DMS153 treated with DMSO at 0.1 percent for 48 hours (cell line): ENCODE measurements around the gene ALDH8A1.
A peak's percentile ranks its signal among the peaks of the same experiment; 100 is the strongest.

ENCODE experiments used
- DNase-seq: peaks from one replicate; lab custom pipeline; 2025; ENCODE audit not compliant: unreplicated experiment; lab: John Stamatoyannopoulos, UW

ALDH8A1 gene

DNA sequence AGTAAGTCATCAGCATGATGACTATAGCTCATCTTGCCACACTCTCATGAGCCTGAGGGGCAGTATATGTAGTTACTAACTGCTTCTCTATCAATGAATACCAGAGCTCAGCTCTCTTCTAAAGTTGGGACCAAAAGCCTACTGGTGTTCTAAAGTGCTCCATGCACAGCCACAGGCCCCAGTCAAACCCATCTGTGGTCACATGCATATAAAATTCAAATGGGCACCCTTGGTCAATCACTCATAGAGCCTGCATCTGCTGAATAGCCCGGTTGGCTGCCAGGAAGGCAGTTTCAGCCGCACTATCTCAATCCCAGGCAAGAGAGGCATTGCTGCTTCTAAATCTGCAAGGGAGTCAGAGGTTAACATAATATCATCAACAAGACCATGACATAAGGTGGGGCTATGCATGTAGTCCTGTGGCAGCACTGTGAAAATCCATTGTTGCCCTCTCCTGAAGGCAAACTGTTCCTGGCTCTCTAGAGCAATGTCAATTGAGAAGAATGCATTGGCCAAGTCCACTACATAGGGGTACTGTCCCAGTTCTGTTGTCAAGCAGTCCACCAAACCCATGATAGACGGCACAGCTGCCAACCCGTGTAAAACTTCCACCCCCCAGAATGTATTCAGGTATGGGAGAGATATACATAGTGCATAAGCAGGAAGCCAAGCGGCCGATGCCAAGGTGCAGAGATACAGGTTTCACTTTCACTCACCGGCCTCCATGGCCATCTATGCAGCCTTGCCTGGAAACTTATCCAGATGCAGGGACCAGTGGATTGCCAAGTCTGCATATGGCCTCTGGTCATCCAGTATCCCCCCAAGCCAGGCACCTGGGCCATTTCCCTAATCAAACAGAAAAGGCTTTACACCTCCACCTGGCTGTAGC, 76.2 kb downstream of the ALDH8A1 start:
- DNase-seq = no peak

- DNase-seq = peak; percentile 5
These were observed 79.0 kb downstream of the ALDH8A1 start for GRCh38 chr6:134870677-134871498.

DNA sequence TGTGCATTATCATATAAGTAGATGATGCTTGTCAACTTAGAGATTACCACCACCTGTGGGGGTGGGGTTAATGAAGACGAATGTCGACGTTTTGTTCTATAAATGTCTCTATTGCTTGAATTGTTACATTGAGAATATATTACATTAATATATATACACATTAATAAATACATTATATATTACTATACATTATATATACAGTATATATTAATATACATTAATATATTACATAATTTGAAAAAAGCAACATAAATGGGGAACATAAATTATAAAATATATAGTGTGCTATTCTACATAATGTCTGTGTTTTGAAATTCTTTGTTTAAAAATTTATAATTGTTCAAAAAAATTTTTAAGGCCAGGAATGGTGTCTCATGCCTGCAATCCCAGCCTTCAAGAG, 81.1 kb downstream of the ALDH8A1 start:
- no peak for DNase-seq
